GM12878 (cell line): ENCODE data around the gene FXYD4.

Experiments
- ATF7 ChIP-seq: fragments of 450-650 bp; IDR thresholded peaks from 2 replicates; pipeline ENCODE4 v1.6.1; 2016; ENCODE audit warnings: low read depth, mild to moderate bottlenecking
- CBFB ChIP-seq: IDR thresholded peaks from 2 replicates; pipeline ENCODE4 v1.6.1; 2016; ENCODE audit warnings: antibody characterized with exemption, low read depth
- CTCF ChIP-seq, 3 experiments: IDR thresholded peaks in 2 of 3; conservative IDR thresholded peaks in 1 of 3; 2 replicates each; pipeline ENCODE4 v1.5.1; 2011; ENCODE audit warnings: low read depth in 3 of 3, low read length in 3 of 3, mild to moderate bottlenecking in 3 of 3, control low read depth in 2 of 3, moderate library complexity in 2 of 3, inconsistent platforms in 1 of 3, mixed read lengths in 1 of 3; ENCODE audit not compliant: control insufficient read depth in 2 of 3, insufficient read depth in 1 of 3; ENCODE audit errors: extremely low read depth in 1 of 3
- DPF2 ChIP-seq: fragments of 450-650 bp; IDR thresholded peaks from 2 replicates; pipeline ENCODE4 v1.6.1; 2017; ENCODE audit warnings: mild to moderate bottlenecking
- EP300 ChIP-seq, 2 experiments: fragments of 150-350 bp in 1 of 2; IDR thresholded peaks; 2 replicates each; pipeline ENCODE4 v1.6.1; 2011 to 2012; ENCODE audit warnings: low read depth in 2 of 2, low read length in 2 of 2, borderline replicate concordance in 1 of 2, improper control_type of control experiment in 1 of 2, inconsistent platforms in 1 of 2; ENCODE audit not compliant: control insufficient read depth in 1 of 2
- EZH2 ChIP-seq: IDR thresholded peaks from 2 replicates; pipeline ENCODE4 v1.6.1; 2012; ENCODE audit warnings: low read depth, mild to moderate bottlenecking, control low read depth, inconsistent platforms, low read length, borderline replicate concordance; ENCODE audit not compliant: control insufficient read depth
- GATAD2B ChIP-seq: fragments of 450-650 bp; conservative IDR thresholded peaks from 2 replicates; pipeline ENCODE4 v1.6.1; 2017; ENCODE audit warnings: low read depth, mild to moderate bottlenecking, moderate library complexity
- KDM1A ChIP-seq: fragments of 200-600 bp; sonication (generic); IDR thresholded peaks from 2 replicates; pipeline ENCODE4 v1.6.1; 2016; ENCODE audit warnings: borderline replicate concordance
- NKRF ChIP-seq: fragments of 450-650 bp; conservative IDR thresholded peaks from 2 replicates; pipeline ENCODE4 v1.6.1; 2017; ENCODE audit warnings: mild to moderate bottlenecking, moderate library complexity
- SMC3 ChIP-seq: IDR thresholded peaks from 2 replicates; pipeline ENCODE4 v1.6.1; 2011; ENCODE audit warnings: low read length, improper control_type of control experiment, borderline replicate concordance
- TAF1 ChIP-seq: IDR thresholded peaks from 2 replicates; pipeline ENCODE4 v1.6.1; 2011; ENCODE audit warnings: mild to moderate bottlenecking, low read depth, low read length, borderline replicate concordance
- ZNF217 ChIP-seq: fragments of 450-650 bp; IDR thresholded peaks from 2 replicates; pipeline ENCODE4 v1.6.1; 2017; ENCODE audit warnings: antibody characterized with exemption, mild to moderate bottlenecking
- ZNF24 ChIP-seq: fragments of 450-650 bp; IDR thresholded peaks from 2 replicates; pipeline ENCODE4 v1.6.1; 2017; ENCODE audit warnings: antibody characterized with exemption, mild to moderate bottlenecking
- ZNF384 ChIP-seq: IDR thresholded peaks from 2 replicates; pipeline ENCODE4 v1.6.1; 2012; ENCODE audit warnings: low read depth, mild to moderate bottlenecking, low read length, improper control_type of control experiment, borderline replicate concordance

- TF ChIP-seq ZNF24 (no peak), EP300 (IDR thresholded peaks at IDR 0.05; ENCODE audit: borderline replicate concordance in 1 of 2, control insufficient read depth in 1 of 2, low read depth in 2 of 2, low read length in 2 of 2) (no peak), NKRF (no peak), ATF7 (no peak), CBFB (no peak), CTCF (IDR thresholded peaks at IDR 0.05 in 2 of 3, conservative IDR thresholded peaks at IDR 0.05 in 1 of 3; ENCODE audit: control insufficient read depth in 2 of 3, extremely low read depth in 1 of 3, insufficient read depth in 1 of 3, low read depth in 3 of 3, low read length in 3 of 3) (no peak), TAF1 (no peak), ZNF384 (no peak), SMC3 (no peak), KDM1A (no peak), GATAD2B (no peak), EZH2 (no peak), DPF2 (no peak), ZNF217 (no peak)
These were observed 28.2 kb downstream of the FXYD4 start for GRCh38 chr10:43399320-43400310.
